SK-N-SH (cell line): ENCODE measurements around the gene C19orf53. TPM values are rescaled to one million over a fixed set of nuclear protein-coding genes. Genes with fewer than 3 reads are reported as not detected.

Experiments used
- CTCF ChIA-PET: fragments of 300-600, 350-600 bp; formaldehyde crosslinking; extraction: SDS; loops from one replicate; lab custom pipeline; 2021; lab: Yijun Ruan, JAX
- POLR2A ChIA-PET: fragments of 350-600 bp; sonication (Branson Sonifier 250); formaldehyde crosslinking; extraction: SDS; loops from one replicate; lab custom pipeline; 2020; ENCODE audit warnings: antibody characterized with exemption, inconsistent platforms; lab: Yijun Ruan, JAX
- DNase-seq: peaks from one replicate; pipeline ENCODE4 v3.0.0; 2012
- H2AFZ ChIP-seq: fragments of 200-600 bp; sonication (generic); 2 replicates; pipeline ENCODE4 v1.8.1; 2016; ENCODE audit warnings: antibody characterized with exemption, mild to moderate bottlenecking, low read depth
- H3F3A ChIP-seq: fragments of 200-600 bp; sonication (generic); replicated peaks from 2 replicates; pipeline ENCODE3; 2016; ENCODE audit warnings: antibody characterized with exemption, mild to moderate bottlenecking; ENCODE audit not compliant: insufficient read depth
- H3K27ac ChIP-seq, 2 experiments: fragments of 200-500 bp in 1 of 2; fragments of 200-600 bp in 1 of 2; sonication (Bioruptor generic) in 1 of 2; sonication (generic), shearing (Covaris generic) in 1 of 2; 2 replicates each; pipeline versions ENCODE4 v1.5.1 to v1.6.1; 2014 to 2016; ENCODE audit warnings: low read depth in 2 of 2, inconsistent platforms in 1 of 2, low read length in 1 of 2, mild to moderate bottlenecking in 1 of 2, mixed read lengths in 1 of 2
- H3K27me3 ChIP-seq: fragments of 200-600 bp; sonication (generic), shearing (Covaris generic); 2 replicates; pipeline ENCODE4 v1.6.1; 2016; ENCODE audit warnings: mixed run types; ENCODE audit not compliant: insufficient read depth
- H3K36me3 ChIP-seq, 2 experiments: fragments of 200-500 bp in 1 of 2; fragments of 200-600 bp in 1 of 2; sonication (Bioruptor generic) in 1 of 2; sonication (generic) in 1 of 2; replicated peaks in 1 of 2; 2 replicates each; pipeline versions ENCODE3 to v1.5.1; 2014 to 2016; ENCODE audit warnings: low read length in 1 of 2, mild to moderate bottlenecking in 1 of 2; ENCODE audit not compliant: insufficient read depth in 2 of 2, control insufficient read depth in 1 of 2
- H3K4me1 ChIP-seq, 2 experiments: fragments of 200-500 bp in 1 of 2; fragments of 200-600 bp in 1 of 2; sonication (Bioruptor generic) in 1 of 2; sonication (generic), shearing (Covaris generic) in 1 of 2; 2 replicates each; pipeline versions ENCODE4 v1.5.1 to v1.6.1; 2014 to 2016; ENCODE audit warnings: low read depth in 1 of 2, low read length in 1 of 2, mixed run types in 1 of 2; ENCODE audit not compliant: insufficient read depth in 2 of 2, control insufficient read depth in 1 of 2
- H3K4me2 ChIP-seq: fragments of 200-600 bp; sonication (generic), shearing (Covaris generic); 2 replicates; pipeline ENCODE4 v1.6.1; 2017; ENCODE audit warnings: mixed run types
- H3K4me3 ChIP-seq, 2 experiments: fragments of 200-500 bp in 1 of 2; fragments of 200-600 bp in 1 of 2; sonication (Bioruptor generic) in 1 of 2; sonication (generic), shearing (Covaris generic) in 1 of 2; 2 replicates each; pipeline versions ENCODE4 v1.5.1 to v1.8.1; 2014 to 2016; ENCODE audit warnings: low read depth in 2 of 2, inconsistent platforms in 1 of 2, low read length in 1 of 2, mild to moderate bottlenecking in 1 of 2, mixed read lengths in 1 of 2, moderate library complexity in 1 of 2
- H3K79me2 ChIP-seq: fragments of 200-600 bp; sonication (generic); 2 replicates; pipeline ENCODE4 v1.8.1; 2017; ENCODE audit warnings: mild to moderate bottlenecking; ENCODE audit not compliant: insufficient read depth
- H3K9ac ChIP-seq: fragments of 200-600 bp; sonication (generic); 2 replicates; pipeline ENCODE4 v1.6.1; 2017; ENCODE audit warnings: mixed run types
- H3K9me2 ChIP-seq: fragments of 200-600 bp; sonication (generic); 2 replicates; pipeline ENCODE4 v1.6.1; 2017; ENCODE audit warnings: mixed run types
- H3K9me3 ChIP-seq: fragments of 200-600 bp; sonication (generic); 2 replicates; pipeline ENCODE4 v1.6.1; 2017; ENCODE audit warnings: mixed run types, mild to moderate bottlenecking, moderate library complexity
- H4K20me1 ChIP-seq: fragments of 200-600 bp; sonication (generic); 2 replicates; pipeline ENCODE4 v1.6.1; 2017; ENCODE audit warnings: mild to moderate bottlenecking, mixed run types; ENCODE audit not compliant: insufficient read depth
- CHD2 ChIP-seq: fragments of 150-350 bp; IDR thresholded peaks from 2 replicates; pipeline ENCODE4 v1.6.1; 2018; ENCODE audit warnings: low read length; ENCODE audit not compliant: partially characterized antibody
- ELF1 ChIP-seq: IDR thresholded peaks from 2 replicates; pipeline ENCODE4 v1.4.0; 2012
- EP300 ChIP-seq, 2 experiments: IDR thresholded peaks; 2 replicates each; pipeline versions ENCODE4 v1.4.0 to v1.6.1; 2012; ENCODE audit warnings: borderline replicate concordance in 1 of 2, low read depth in 1 of 2, low read length in 1 of 2
- FOXM1 ChIP-seq: IDR thresholded peaks from 2 replicates; pipeline ENCODE4 v1.4.0; 2012; ENCODE audit warnings: low read depth, mild to moderate bottlenecking
- GABPA ChIP-seq: IDR thresholded peaks from 2 replicates; pipeline ENCODE4 v1.4.0; 2012; ENCODE audit warnings: low read depth, mild to moderate bottlenecking
- GATA2 ChIP-seq: sonication (generic); formaldehyde crosslinking; IDR thresholded peaks from 2 replicates; pipeline ENCODE4 v1.5.0; 2020; ENCODE audit warnings: mild to moderate bottlenecking, missing genetic modification reagents
- JUND ChIP-seq: IDR thresholded peaks from 2 replicates; pipeline ENCODE4 v1.4.0; 2012
- MXI1 ChIP-seq: IDR thresholded peaks from 2 replicates; pipeline ENCODE4 v1.6.1; 2012; ENCODE audit warnings: mild to moderate bottlenecking, low read depth, low read length, improper control_type of control experiment
- PBX3 ChIP-seq: IDR thresholded peaks from 2 replicates; pipeline ENCODE4; 2012
- POLR2AphosphoS5 ChIP-seq: IDR thresholded peaks from 2 replicates; pipeline ENCODE4 v1.6.1; 2012; ENCODE audit warnings: low read depth, low read length
- REST ChIP-seq: IDR thresholded peaks from 2 replicates; pipeline ENCODE4 v1.6.1; 2012; ENCODE audit warnings: mild to moderate bottlenecking, low read depth, low read length, moderate library complexity
- RFX5 ChIP-seq: IDR thresholded peaks from 2 replicates; pipeline ENCODE4 v1.6.1; 2012; ENCODE audit warnings: mild to moderate bottlenecking, improper control_type of control experiment, low read length
- SIN3A ChIP-seq: IDR thresholded peaks from 2 replicates; pipeline ENCODE4 v1.6.1; 2012; ENCODE audit warnings: low read depth, mild to moderate bottlenecking, low read length, moderate library complexity, borderline replicate concordance
- TAF1 ChIP-seq: IDR thresholded peaks from 2 replicates; pipeline ENCODE4 v1.6.1; 2012; ENCODE audit warnings: low read depth, mild to moderate bottlenecking, low read length, moderate library complexity, borderline replicate concordance
- TCF12 ChIP-seq: IDR thresholded peaks from 2 replicates; pipeline ENCODE4 v1.4.0; 2012
- TEAD4 ChIP-seq: IDR thresholded peaks from 2 replicates; pipeline ENCODE4 v1.4.0; 2012; ENCODE audit warnings: mild to moderate bottlenecking, borderline replicate concordance; ENCODE audit not compliant: insufficient read depth
- YY1 ChIP-seq: IDR thresholded peaks from 2 replicates; pipeline ENCODE4 v1.4.0; 2012; ENCODE audit warnings: low read depth, mild to moderate bottlenecking
- WGBS: methylation state at CpG from one replicate; pipeline ENCODE4 v1.1.6; 2017; ENCODE audit warnings: low lambda C conversion rate; 5-methylcytosine and 5-hydroxymethylcytosine counted together
- polyA plus RNA-seq, 3 experiments: library from polyadenylated mRNA; depleted of rRNA; stranded (reverse); fragments of >200 nt; gene quantifications; 2 replicates each; pipeline ENCODE4 v1.2.3, GENCODE V29; 2012
- TF ChIP-seq, protein P1 (sequence below): fragments of 150-350 bp; IDR thresholded peaks from 2 replicates; pipeline ENCODE4 v1.6.1; 2016; ENCODE audit warnings: mild to moderate bottlenecking, low read depth, low read length
- TF ChIP-seq, protein P2 (sequence below): fragments of 200-600 bp; sonication (generic); IDR thresholded peaks from 2 replicates; pipeline ENCODE4 v1.6.1; 2017; ENCODE audit warnings: antibody characterized with exemption, mild to moderate bottlenecking, moderate library complexity
- TF ChIP-seq, protein P3 (sequence below): fragments of 150-350 bp; IDR thresholded peaks from 2 replicates; pipeline ENCODE4 v1.6.1; 2017; ENCODE audit warnings: antibody characterized with exemption, low read length, low read depth, borderline replicate concordance
- TF ChIP-seq, protein P4 (sequence below): IDR thresholded peaks from 2 replicates; pipeline ENCODE4 v1.4.0; 2012; ENCODE audit warnings: low read depth, borderline replicate concordance
- TF ChIP-seq, protein P5 (sequence below): IDR thresholded peaks from 2 replicates; pipeline ENCODE4 v1.4.0; 2012; ENCODE audit warnings: low read depth

Gene C19orf53
- polyA plus RNA-seq, 1 of the 3 experiments (the other 2 are of a cell fraction) = 554 TPM

- Histone ChIP-seq H3K27ac (peak within 1 kb of the TSS; percentile 88 to 99), H3K4me3 (peak within 1 kb of the TSS; percentile 76 to 98), H3F3A (peaks cover 24% of the 10 kb centered on the region), H3K9ac (peak within 1 kb of the TSS; percentile 100), H3K4me2 (peak within 1 kb of the TSS; percentile 100), H3K27me3 (no peaks in the 10 kb centered on the region), H3K79me2 (peaks cover 39% of the 10 kb centered on the region), H3K9me2 (no peaks in the 10 kb centered on the region), H3K9me3 (no peaks in the 10 kb centered on the region), H3K4me1 (peaks cover 15 to 18% of the 10 kb centered on the region in 2 experiments; a peak in 3 of 4 replicates), H3K36me3 (peaks cover 0 to 3% of the 10 kb centered on the region in 2 experiments), H2AFZ (peak within 1 kb of the TSS; percentile 68; the same call in 1 of the 2 replicates), H4K20me1 (peaks cover 3% of the 10 kb centered on the region; the same call in 1 of the 2 replicates)
- ChIA-PET CTCF (interaction anchor here (0.7 to 3.1 kb wide), 8 partner anchors 10 to 67 kb away, joined by 3 to 13 read pairs (median 4); no protein-coding TSS in a partner anchor), POLR2A (interaction anchor here (0.6 to 1.7 kb wide), 6 partner anchors 20 to 52 kb away, joined by 3 to 5 read pairs (median 4); partner anchors contain the start of gene MRI1)
- WGBS = 3% methylated on average over 44 of the region's 71 CpGs
- DNase-seq = peak; percentile 98
- TF ChIP-seq TEAD4 = no peak
- TF ChIP-seq POLR2AphosphoS5 = peak; percentile 7; the same call in 1 of the 2 replicates
- TF ChIP-seq, protein P1, sequence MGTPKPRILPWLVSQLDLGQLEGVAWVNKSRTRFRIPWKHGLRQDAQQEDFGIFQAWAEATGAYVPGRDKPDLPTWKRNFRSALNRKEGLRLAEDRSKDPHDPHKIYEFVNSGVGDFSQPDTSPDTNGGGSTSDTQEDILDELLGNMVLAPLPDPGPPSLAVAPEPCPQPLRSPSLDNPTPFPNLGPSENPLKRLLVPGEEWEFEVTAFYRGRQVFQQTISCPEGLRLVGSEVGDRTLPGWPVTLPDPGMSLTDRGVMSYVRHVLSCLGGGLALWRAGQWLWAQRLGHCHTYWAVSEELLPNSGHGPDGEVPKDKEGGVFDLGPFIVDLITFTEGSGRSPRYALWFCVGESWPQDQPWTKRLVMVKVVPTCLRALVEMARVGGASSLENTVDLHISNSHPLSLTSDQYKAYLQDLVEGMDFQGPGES = peak; percentile 99
- peak; percentile 35; the same call in 1 of the 2 replicates for TF ChIP-seq GABPA
- TF ChIP-seq, protein P2, sequence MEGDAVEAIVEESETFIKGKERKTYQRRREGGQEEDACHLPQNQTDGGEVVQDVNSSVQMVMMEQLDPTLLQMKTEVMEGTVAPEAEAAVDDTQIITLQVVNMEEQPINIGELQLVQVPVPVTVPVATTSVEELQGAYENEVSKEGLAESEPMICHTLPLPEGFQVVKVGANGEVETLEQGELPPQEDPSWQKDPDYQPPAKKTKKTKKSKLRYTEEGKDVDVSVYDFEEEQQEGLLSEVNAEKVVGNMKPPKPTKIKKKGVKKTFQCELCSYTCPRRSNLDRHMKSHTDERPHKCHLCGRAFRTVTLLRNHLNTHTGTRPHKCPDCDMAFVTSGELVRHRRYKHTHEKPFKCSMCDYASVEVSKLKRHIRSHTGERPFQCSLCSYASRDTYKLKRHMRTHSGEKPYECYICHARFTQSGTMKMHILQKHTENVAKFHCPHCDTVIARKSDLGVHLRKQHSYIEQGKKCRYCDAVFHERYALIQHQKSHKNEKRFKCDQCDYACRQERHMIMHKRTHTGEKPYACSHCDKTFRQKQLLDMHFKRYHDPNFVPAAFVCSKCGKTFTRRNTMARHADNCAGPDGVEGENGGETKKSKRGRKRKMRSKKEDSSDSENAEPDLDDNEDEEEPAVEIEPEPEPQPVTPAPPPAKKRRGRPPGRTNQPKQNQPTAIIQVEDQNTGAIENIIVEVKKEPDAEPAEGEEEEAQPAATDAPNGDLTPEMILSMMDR = no peak
- TF ChIP-seq, protein P3, sequence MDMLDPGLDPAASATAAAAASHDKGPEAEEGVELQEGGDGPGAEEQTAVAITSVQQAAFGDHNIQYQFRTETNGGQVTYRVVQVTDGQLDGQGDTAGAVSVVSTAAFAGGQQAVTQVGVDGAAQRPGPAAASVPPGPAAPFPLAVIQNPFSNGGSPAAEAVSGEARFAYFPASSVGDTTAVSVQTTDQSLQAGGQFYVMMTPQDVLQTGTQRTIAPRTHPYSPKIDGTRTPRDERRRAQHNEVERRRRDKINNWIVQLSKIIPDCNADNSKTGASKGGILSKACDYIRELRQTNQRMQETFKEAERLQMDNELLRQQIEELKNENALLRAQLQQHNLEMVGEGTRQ = no peak
- TF ChIP-seq PBX3 = peak; percentile 100
- TF ChIP-seq FOXM1 = no peak
- no peak for TF ChIP-seq EP300 (IDR thresholded peaks at IDR 0.05; ENCODE audit: borderline replicate concordance in 1 of 2, low read depth in 1 of 2, low read length in 1 of 2)
- no peak for TF ChIP-seq GATA2 (CRISPR knock-in tag)
- TF ChIP-seq CHD2 = peak; percentile 95
- peak; percentile 69; the same call in 1 of the 2 replicates for TF ChIP-seq TAF1
- TF ChIP-seq, protein P4, sequence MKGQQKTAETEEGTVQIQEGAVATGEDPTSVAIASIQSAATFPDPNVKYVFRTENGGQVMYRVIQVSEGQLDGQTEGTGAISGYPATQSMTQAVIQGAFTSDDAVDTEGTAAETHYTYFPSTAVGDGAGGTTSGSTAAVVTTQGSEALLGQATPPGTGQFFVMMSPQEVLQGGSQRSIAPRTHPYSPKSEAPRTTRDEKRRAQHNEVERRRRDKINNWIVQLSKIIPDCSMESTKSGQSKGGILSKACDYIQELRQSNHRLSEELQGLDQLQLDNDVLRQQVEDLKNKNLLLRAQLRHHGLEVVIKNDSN = peak; percentile 69
- TF ChIP-seq REST = no peak
- no peak; the same call in 1 of the 2 replicates for TF ChIP-seq SIN3A
- 0 out of 2 replicates have a peak, but pooled peaks have one; percentile 19 for TF ChIP-seq TCF12
- no peak for TF ChIP-seq JUND
- TF ChIP-seq YY1 = no peak
- TF ChIP-seq, protein P5, sequence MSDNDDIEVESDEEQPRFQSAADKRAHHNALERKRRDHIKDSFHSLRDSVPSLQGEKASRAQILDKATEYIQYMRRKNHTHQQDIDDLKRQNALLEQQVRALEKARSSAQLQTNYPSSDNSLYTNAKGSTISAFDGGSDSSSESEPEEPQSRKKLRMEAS = peak; percentile 33; the same call in 1 of the 2 replicates
- no peak for TF ChIP-seq RFX5
- TF ChIP-seq MXI1 = peak; percentile 42
- no peak for TF ChIP-seq ELF1
Observed at GRCh38 chr19:13794757-13795589, 20.7 kb downstream of the C19orf53 start, which contains the start of gene ZSWIM4. Gene ZSWIM4, plus strand, starts transcription at chr19:13795443. Its CDS starts 206 bp downstream, at chr19:13795649.
